K562 treated with DMSO at 1 percent for 12 hours (cell line): ENCODE results near the gene EPN3. TPM values are rescaled to one million over a fixed set of nuclear protein-coding genes. Genes with fewer than 3 reads are reported as not detected.

Experiments used
- total RNA-seq: library from RNA; unstranded; fragments of 300-600 nt; gene quantifications from 2 replicates; pipeline ENCODE4 v1.2.3, GENCODE V29; 2022; ENCODE audit not compliant: insufficient read depth

The EPN3 gene
- not detected in 2 replicates for total RNA-seq

DNA sequence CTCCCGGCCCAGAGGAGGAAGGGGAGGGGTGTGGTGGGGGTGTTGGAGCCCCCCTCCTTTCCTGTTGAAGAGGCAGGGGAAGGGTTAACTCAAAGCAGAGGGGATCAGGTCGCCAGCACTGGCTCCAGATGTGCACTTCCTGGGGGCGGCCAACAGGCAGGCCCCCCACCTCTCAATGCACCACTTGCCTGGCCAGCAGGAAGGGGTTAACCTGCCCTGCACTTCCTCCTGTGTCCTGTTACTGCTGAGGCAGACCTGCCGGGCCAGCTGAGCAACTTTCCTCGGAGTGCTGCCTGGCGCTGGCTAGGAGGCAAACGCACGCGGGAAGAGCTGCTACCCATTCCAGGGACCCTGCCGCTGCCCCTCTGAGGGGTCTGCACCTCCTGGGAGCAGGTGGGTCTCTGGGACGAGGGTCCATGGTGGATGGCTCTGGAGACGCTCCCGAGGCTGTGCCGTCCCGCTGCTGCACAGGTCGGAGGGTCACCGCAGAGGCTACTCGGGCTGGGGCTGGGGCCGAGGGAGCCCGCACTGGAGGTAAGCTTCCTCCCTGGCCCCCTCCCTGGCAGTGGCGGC lies at the start of gene EPN3:
Gene EPN3 (plus strand): TSS at position 284 of the 573 bp plus-strand sequence. CDS start 3,822 bp downstream, outside the sequence.

DNA sequence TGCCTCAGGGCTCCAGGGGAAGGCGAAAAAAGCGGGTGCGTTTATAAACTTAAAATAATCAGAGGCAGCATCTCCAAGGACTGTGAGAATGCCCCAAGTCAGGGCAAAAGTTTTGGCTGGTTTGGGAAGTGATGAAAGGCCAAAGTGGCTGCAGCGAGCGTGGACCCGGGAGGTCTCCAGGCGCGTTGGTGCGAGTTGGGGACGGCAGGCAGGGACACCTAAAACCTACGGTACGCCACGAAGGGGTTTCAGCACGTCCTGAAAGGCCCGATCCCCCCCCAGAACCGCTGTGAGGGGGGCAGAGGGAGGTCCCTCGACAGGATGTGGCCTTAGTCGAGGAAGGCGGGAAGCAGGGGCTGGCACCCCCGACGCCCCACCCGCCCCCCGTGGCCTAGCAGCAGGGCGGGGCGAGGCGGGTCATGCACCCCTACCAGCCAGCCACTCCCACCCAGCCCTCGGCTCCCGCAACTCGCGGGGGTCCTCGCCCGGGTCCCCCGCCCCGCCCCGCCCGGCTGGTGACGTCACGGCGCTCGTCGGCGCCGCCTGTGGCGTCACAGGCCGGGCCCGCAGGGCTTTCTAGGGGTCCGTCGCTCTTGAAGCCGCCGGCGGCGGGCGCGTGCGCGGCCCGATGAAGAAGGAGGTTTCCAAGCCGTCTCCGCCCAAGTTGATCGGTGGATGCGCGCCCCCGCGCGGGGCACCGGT lies 24.5 kb upstream of the EPN3 start, which contains the start of gene MYCBPAP:
Gene MYCBPAP (plus strand): TSS at position 569 of the 702 bp plus-strand sequence. CDS start 236 bp downstream, outside the sequence.

DNA sequence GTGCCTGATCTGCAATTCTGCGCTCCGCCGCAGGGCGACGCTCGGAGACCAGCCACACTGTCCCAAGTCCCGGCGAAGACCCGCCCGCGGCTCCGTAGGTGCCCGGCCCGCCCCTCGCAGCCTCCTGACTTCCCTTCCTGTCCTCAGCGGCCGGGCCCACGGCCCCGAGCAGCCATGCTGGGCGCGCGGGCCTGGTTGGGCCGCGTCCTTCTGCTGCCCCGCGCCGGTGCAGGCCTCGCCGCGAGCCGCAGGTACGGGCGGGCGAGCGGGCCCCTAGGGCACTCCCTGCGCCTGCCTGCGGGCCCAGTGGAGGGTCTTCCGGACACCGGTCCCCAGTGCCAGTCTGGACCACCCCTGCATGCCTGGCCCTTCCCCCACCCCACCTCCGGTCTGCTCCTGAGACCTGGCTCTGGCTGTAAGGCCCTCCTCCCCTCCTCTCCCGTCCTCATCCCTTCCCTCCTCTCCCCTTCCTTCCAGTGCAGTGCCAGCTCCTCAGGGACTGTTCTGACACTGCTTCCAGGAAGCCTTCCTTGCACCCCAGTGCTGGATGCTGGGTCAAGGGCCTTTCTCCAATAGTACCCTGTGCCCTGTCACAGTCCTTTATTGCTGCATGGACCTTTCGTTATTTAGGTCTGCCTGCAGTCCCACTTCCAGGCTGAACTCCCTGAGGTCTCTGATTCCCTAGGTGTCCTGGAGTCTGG lies 14.7 kb downstream of the EPN3 start, which contains the start of gene SPATA20:
Gene SPATA20 (plus strand): TSS at position 140 of the 701 bp plus-strand sequence. CDS start 35 bp downstream, at position 175.

DNA sequence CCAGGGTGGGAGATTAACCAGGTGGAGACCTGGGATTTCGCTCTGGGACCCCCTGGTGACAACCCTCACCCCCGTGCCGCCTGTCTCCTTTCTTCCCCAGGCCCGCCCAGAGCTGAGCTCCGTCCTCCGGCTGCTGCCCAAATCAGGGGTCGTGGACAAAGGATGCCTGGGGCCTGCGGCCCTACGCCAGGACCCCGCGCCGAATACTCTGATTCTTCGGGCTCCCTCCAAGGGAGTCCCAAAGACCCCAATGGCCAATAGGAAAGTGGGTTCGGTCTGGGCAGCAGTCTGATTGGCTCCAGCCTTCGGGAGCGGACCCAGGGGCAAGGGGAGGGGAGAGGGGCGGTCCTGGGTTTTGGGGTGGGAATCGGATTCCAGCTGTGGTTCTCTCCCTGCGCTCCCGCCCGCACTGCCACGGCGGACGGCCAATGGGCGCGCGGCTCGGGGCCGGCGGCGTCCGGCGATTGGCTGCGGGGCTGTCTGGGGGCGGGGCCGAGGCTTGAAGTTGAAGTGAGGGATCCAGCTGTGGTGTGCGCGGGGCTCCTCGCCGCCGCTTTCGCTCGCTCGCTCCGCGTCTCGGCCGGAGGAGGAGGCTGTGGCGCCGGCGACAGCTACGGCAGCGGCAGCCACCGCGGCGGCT lies 27.8 kb downstream of the EPN3 start, which contains the start of gene CACNA1G:
Gene CACNA1G (plus strand): TSS at position 531 of the 640 bp plus-strand sequence. CDS start 745 bp downstream, outside the sequence.

Other genes with a start within 250 kb of the EPN3 start
- gene XYLT2, start 186.6 kb upstream of the EPN3 start, total RNA-seq, result 7.6 and 11.6 TPM in 2 replicates
- 66.0 and 111 TPM in 2 replicates for gene MRPL27, start 159.6 kb upstream of the EPN3 start, total RNA-seq
- 9.9 and 23.0 TPM in 2 replicates for gene EME1, start 159.5 kb upstream of the EPN3 start, total RNA-seq
- gene LRRC59, start 135.2 kb upstream of the EPN3 start, total RNA-seq, result 97.8 and 174 TPM in 2 replicates
- 19.1 and 36.2 TPM in 2 replicates for gene ACSF2, start 106.5 kb upstream of the EPN3 start, total RNA-seq
- gene CHAD, start 63.9 kb upstream of the EPN3 start, total RNA-seq, result 0.62 TPM in 1 of 2 replicates, not detected in the other
- 16.2 and 22.7 TPM in 2 replicates for gene RSAD1, start 53.9 kb upstream of the EPN3 start, total RNA-seq
- gene MYCBPAP, start 24.3 kb upstream of the EPN3 start, total RNA-seq, result not detected in 2 replicates
- 4.0 and 5.9 TPM in 2 replicates for gene SPATA20, start 14.4 kb downstream of the EPN3 start, total RNA-seq
- not detected in 2 replicates for gene CACNA1G, start 28.0 kb downstream of the EPN3 start, total RNA-seq
- not detected in 2 replicates for gene ABCC3, start 102.1 kb downstream of the EPN3 start, total RNA-seq
- gene ANKRD40, start 175.2 kb downstream of the EPN3 start, total RNA-seq, result 6.8 and 18.4 TPM in 2 replicates
- gene LUC7L3, start 186.9 kb downstream of the EPN3 start, total RNA-seq, result 98.3 and 147 TPM in 2 replicates
- gene ANKRD40CL, start 234.8 kb downstream of the EPN3 start, total RNA-seq, result not detected in 2 replicates